SJSA1 (cell line): ENCODE data around the gene LAMA5. TPM values are rescaled to one million over a fixed set of nuclear protein-coding genes. Genes with fewer than 3 reads are reported as not detected.

Source experiments
- DNase-seq, 2 experiments: peaks; one replicate each; pipeline ENCODE4 v3.0.0-alpha.2; 2015 to 2020; ENCODE audit warnings: low spot score in 2 of 2, low read depth in 1 of 2
- H3K27ac ChIP-seq: fragments of 250-450 bp; sonication (Bioruptor Pico); 2 replicates; pipeline ENCODE4 v1.5.1; 2020; ENCODE audit warnings: mild to moderate bottlenecking, moderate library complexity
- H3K27me3 ChIP-seq: fragments of 250-450 bp; sonication (Bioruptor Pico); replicated peaks from 2 replicates; pipeline ENCODE4 v1.5.1; 2020; ENCODE audit warnings: mild to moderate bottlenecking, moderate library complexity
- H3K36me3 ChIP-seq: fragments of 250-450 bp; sonication (Bioruptor Pico); 2 replicates; pipeline ENCODE4 v1.5.1; 2020; ENCODE audit warnings: mild to moderate bottlenecking
- H3K4me1 ChIP-seq: fragments of 250-450 bp; sonication (Bioruptor Pico); replicated peaks from 2 replicates; pipeline ENCODE4 v1.6.1; 2021; ENCODE audit warnings: mild to moderate bottlenecking
- H3K4me3 ChIP-seq: fragments of 250-450 bp; sonication (Bioruptor Pico); 2 replicates; pipeline ENCODE4 v1.5.1; 2020; ENCODE audit warnings: mild to moderate bottlenecking
- H3K9me3 ChIP-seq: fragments of 250-450 bp; sonication (Bioruptor Pico); replicated peaks from 2 replicates; pipeline ENCODE4 v1.5.1; 2020; ENCODE audit warnings: mild to moderate bottlenecking
- total RNA-seq: library from RNA; depleted of rRNA; stranded (reverse); fragments of >200 nt; shearing (Covaris generic); gene quantifications from 2 replicates; pipeline ENCODE4 v1.2.3, GENCODE V29; 2014; rRNA removed

The LAMA5 gene
- 3.2 and 3.6 TPM in 2 replicates for total RNA-seq

DNA sequence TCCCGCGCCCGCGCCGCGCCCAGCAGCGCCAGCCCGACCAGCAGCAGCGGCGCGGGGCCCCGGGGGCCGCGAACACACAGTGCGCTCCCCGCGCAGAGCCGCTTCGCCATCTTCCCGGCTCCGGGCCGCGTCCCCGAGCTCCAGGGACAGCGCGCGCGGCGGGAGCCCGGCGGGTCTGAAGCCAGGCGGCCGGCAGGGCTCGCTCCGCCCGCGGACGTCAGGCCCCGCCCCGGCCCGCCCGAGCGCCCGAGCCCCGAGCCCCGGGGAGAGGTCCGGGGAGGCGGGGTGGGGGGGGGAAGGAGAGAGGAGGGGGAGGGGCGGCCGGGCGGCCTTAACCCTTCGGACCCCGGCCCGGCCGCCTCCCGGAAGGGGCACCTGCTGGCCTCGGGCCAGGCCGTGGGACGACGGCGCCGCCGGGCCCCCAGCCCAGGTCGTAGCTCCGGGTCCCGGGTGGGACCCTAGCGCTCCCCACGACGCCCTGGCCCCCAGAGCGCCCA, at the start of gene LAMA5:
LAMA5 (minus strand) TSS at position 177 of the 497 bp plus-strand sequence; CDS start at position 110, 67 bp downstream.
- DNase-seq, result no peak
- peak within 1 kb of the TSS; percentile 47 for H3K4me3 ChIP-seq
- H3K4me1 ChIP-seq, result peaks cover 78% of the 10 kb centered on the region
- H3K9me3 ChIP-seq, result no peaks in the 10 kb centered on the region
- H3K27me3 ChIP-seq, result peaks cover 27% of the 10 kb centered on the region
- H3K36me3 ChIP-seq, result no peaks in the 10 kb centered on the region
- no peak within 1 kb of the TSS for H3K27ac ChIP-seq

DNA sequence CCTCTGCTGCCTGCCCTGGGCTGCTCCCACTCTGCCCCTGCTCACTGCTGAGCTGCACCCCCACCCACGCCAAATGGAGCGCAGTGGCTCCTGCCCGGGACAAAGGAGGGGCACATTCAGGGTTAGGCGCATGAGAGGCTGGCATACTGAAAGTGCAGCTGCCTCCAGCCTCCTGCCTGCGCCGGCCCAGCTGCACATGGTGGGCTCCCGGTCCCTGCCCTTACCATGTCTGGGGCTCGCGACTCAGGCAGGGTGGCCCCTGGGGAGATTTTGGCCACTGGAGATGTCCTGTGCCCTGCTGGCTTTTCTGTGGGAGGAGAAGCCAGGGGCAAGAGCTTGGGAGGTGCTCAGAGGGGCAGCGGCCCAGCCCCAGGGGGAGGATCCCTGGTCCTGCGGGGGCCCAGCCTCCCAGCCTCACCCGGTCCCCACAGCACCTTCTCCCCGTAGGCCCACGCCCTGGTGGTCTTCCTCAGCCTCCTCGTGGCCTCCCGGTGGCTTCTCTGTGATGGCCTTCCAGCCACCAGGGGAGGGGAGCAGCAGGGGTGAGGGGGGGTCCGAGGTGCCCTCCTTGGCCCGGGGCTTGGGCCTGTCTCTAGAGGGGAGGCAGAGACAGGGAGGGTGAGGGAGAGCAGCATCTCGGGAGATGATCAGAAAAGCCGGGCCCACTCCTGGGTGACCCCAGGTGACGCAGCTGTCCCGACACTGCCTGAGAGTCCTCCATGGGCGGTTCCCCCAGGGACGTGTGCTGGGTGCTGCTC, 48.4 kb upstream of the LAMA5 start:
- no peaks in the 10 kb centered on the region for H3K9me3 ChIP-seq

DNA sequence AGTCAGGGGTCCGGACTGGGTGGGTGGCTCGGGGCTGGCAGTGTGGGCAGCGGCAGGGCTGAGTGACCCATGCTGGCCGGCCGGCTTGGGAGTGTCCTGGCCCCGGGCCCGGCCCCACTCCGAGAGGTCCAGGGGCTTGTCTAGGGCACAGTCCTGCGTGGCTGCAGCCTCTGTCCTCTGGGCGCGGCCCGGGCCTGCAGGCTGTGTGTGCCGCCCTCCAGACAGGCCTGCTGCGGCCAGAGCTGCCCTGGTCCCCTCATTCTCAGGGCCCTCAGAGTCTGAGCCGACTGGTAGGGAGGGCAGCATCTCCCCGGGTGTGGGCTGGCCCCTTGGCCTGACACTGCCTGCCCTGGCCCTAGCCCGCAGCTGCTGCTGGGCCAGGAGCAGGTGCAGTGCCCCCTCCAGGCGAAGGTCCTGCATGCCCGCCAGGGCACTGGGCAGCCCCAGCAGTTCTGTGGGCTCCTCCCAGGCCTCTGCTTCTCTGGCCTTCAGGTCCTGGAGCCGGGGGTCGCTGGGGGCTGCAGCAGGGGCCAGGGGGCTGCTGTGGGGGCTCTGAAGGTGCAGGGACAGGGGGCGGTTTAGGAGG, 46.9 kb upstream of the LAMA5 start:
- Histone ChIP-seq H3K9me3 (no peaks in the 10 kb centered on the region), H3K27me3 (peaks cover 37% of the 10 kb centered on the region), H3K36me3 (no peaks in the 10 kb centered on the region), H3K27ac (no peak overlapping the region), H3K4me3 (no peak overlapping the region), H3K4me1 (no peaks in the 10 kb centered on the region)
- DNase-seq, result no peak

More for the DNA sequence above, 48.4 kb upstream of the LAMA5 start:
- Histone ChIP-seq H3K4me1 (no peaks in the 10 kb centered on the region), H3K27me3 (peaks cover 49% of the 10 kb centered on the region), H3K27ac (no peak overlapping the region), H3K4me3 (no peak overlapping the region), H3K36me3 (no peaks in the 10 kb centered on the region)
- DNase-seq, result no peak

DNA sequence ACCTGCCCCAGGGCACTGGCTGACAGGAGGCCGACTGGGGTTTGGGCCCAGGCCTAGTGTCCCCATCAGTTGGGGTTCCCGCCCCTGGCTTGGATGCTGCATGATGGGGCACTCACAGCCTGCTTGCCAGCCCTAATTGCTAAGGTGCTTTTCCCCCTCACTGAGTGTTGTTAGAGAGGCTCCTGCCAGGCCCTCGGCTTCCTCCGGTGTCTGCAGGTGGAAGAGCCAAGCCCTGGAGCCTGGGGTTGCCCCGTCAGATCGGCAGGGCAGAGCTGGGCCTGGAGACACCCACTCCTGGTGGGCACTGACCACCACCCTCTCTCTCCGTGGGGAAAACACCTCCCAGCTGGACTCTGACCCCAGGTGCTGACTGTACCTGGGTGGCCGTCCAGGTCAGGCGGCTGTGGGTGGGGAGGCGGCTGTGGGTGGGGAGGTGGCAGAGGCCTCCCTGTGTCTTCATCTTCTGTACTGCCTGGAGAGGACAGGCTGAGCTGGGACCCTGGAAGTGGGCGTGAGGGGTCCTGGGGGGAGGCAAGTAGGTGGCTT, 46.0 kb upstream of the LAMA5 start:
- no peak for DNase-seq
- H3K36me3 ChIP-seq, result no peaks in the 10 kb centered on the region

GRCh38 chr20:62412194-62413024, 45.3 kb upstream of the LAMA5 start:
- Histone ChIP-seq H3K27ac (no peak overlapping the region), H3K4me3 (no peak overlapping the region), H3K9me3 (no peaks in the 10 kb centered on the region), H3K4me1 (peaks cover 5% of the 10 kb centered on the region), H3K27me3 (peaks cover 30% of the 10 kb centered on the region), H3K36me3 (no peaks in the 10 kb centered on the region)
- DNase-seq, result no peak

More for the DNA sequence above, 46.0 kb upstream of the LAMA5 start:
- Histone ChIP-seq H3K9me3 (no peaks in the 10 kb centered on the region), H3K27ac (no peak overlapping the region), H3K4me3 (no peak overlapping the region), H3K27me3 (peaks cover 31% of the 10 kb centered on the region), H3K4me1 (no peaks in the 10 kb centered on the region)

DNA sequence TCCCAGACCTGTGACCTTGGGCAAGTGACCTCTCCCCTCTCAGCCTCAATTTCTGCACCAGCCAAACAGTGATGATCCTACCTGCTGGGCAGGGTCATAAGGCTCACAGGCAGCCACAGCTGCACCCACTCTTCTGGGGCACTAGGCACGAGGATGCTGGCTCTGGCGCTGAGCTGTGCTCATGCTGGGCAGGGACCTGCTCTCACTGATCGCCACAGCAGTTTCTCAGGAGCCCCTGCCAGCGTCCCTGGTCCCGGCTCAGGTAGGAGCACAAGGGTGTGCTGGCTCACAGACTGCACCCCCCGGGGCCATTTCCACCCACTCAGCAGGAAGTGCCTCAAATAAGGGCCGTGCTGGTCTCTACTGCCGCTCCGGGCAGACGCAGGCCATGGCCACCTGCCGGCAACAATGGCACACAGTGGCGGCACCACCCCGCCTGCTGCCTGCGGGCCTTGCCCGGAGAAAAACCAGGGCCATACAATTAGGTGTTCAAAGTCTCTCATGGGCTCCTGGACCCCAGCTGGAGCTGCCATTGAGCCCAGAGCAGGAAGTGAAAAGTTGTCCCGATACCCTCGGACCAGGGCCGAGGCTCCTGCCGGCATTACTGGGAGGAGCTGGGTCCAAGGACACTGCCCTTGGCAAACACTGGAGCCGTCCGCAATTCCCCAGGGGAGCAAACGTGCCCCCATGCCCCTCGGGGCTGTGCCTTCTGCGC, 44.5 kb upstream of the LAMA5 start:
- Histone ChIP-seq H3K27me3 (peaks cover 28% of the 10 kb centered on the region), H3K36me3 (no peaks in the 10 kb centered on the region), H3K9me3 (no peaks in the 10 kb centered on the region), H3K27ac (no peak overlapping the region), H3K4me3 (no peak overlapping the region), H3K4me1 (peaks cover 8% of the 10 kb centered on the region)
- no peak for DNase-seq

DNA sequence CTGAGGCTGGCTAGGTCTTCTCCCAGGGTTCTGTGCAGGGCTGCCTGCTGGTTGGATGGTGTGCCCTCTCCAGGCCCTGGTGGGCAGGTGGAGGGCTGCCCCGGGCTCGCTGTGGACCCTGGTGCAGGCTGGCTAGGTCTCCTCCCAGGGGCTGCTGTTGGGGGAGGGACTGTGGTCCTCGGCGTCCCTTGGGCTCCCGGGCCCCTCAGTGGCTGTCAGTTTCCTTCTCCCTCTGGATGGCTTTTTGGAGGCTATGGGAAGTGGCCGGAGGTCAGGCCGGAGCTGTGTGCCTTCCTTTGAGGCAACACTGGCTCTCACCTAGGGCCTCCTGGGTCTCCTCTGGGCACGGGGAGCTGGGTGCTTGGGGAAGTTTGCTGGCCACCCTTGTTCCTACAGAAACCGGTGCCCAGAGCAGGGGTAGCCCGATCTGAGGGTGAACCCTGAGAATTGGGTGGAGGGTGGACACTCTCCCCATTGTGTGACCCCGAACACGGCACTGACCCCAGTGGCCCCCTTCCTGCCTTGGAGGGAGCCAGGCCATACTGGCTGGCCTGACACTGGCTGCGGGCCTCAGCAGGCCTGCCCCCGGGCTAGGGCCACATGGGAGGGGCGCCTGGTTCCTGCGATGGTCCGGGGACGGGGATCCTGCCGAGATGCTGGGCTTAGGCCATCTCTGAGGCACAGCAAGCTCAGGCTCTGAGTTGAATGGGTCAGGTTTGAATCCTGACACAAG, 43.8 kb upstream of the LAMA5 start:
- H3K27ac ChIP-seq, result no peak overlapping the region
- no peak for DNase-seq
- no peaks in the 10 kb centered on the region for H3K9me3 ChIP-seq
- H3K27me3 ChIP-seq, result peaks cover 27% of the 10 kb centered on the region
- H3K36me3 ChIP-seq, result no peaks in the 10 kb centered on the region
- H3K4me3 ChIP-seq, result no peak overlapping the region
- peaks cover 15% of the 10 kb centered on the region for H3K4me1 ChIP-seq

DNA sequence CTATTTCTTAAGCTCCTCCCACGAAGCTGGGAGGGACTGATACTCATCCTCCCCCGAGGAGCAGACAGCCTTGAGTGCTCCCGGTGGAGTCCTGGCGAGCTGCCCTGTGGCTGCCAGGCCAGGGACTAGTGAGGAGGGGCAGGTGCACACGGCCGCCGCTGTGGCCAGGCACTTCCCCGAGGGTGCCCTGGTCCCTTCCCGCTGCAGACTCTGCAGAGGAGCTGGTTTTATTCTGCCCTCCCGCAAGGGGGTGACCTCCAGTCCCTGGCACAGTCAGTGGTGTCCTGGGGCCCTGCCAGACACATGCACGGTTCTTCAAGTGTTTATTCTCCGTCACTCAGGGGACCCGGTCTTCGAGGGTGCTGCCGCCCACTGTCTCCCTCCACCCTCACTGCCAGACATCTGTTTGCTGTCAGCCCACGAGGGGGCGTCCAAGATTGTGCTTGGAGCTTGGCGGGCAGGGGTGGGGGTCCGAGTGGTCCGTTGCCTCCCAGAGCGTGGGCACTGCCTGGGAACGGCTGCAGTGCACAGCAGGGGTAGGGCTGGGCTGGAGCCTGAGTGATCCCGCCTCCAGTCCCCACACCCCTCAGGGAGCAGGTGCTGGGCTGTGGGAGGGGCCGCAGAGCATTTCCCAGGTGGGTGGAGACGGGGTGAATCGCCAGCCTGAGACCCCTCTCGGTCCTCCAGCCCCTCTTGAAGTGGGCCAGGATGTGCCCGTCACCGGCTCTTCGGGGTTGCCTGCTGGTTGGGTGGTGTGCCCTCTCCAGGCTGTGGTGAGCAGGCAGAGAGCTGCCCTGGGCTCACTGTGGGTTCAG, 43.0 kb upstream of the LAMA5 start:
- peaks cover 2% of the 10 kb centered on the region; the same call in 1 of the 2 replicates for H3K36me3 ChIP-seq
- no peak overlapping the region for H3K27ac ChIP-seq
- no peak for DNase-seq
- peaks cover 23% of the 10 kb centered on the region for H3K4me1 ChIP-seq
- H3K9me3 ChIP-seq, result no peaks in the 10 kb centered on the region
- peaks cover 21% of the 10 kb centered on the region for H3K27me3 ChIP-seq
- H3K4me3 ChIP-seq, result no peak overlapping the region

GRCh38 chr20:62409086-62409853, 42.2 kb upstream of the LAMA5 start:
- Histone ChIP-seq H3K4me1 (peaks cover 24% of the 10 kb centered on the region), H3K27ac (no peak overlapping the region), H3K27me3 (peaks cover 15% of the 10 kb centered on the region), H3K36me3 (peaks cover 6% of the 10 kb centered on the region; the same call in 1 of the 2 replicates), H3K4me3 (no peak overlapping the region), H3K9me3 (no peaks in the 10 kb centered on the region)
- no peak for DNase-seq

DNA sequence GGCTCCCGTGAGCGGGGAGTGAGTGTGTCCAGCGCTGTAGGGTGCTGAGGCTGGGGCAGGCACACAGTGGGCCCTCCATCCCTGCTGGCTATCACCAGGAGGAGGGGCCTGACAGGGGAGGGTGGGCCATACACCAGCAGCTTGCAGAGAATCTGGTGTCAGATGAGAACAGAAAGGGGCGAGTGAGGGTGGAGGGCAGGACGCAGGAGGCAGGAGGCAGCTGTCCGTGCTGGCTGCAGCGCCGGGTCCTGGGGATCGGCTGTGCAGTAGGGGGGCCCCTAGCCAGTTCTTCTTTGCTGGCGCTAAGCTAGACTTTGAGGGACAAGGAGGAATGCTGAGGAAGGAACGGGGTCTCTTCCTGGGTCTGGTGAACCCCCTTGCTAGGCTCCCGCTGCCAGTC, 41.5 kb upstream of the LAMA5 start:
- DNase-seq, result no peak
- no peak overlapping the region for H3K4me3 ChIP-seq
- no peak overlapping the region for H3K27ac ChIP-seq
- H3K9me3 ChIP-seq, result no peaks in the 10 kb centered on the region
- H3K27me3 ChIP-seq, result peaks cover 9% of the 10 kb centered on the region
- H3K4me1 ChIP-seq, result peaks cover 24% of the 10 kb centered on the region
- peaks cover 6% of the 10 kb centered on the region; the same call in 1 of the 2 replicates for H3K36me3 ChIP-seq

DNA sequence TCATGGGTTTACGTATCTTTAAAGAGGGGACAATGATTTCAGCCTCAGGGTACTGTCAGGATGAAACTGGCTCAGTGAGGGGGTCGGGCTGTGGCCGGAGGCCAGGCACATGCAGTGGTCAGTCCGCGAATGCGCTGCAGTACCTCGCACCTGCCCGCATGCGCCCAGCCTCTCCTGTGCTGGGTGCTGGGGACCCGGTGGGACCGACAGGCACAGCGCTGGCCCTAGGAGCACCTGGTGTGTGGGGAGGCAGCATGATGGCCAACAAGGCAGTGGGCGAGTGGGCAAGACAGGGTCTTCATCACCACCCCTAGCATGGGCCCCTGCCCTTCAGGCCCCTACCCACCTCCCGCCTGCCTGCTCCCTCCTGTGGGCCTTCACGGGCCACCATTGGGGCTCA, 40.9 kb upstream of the LAMA5 start:
- Histone ChIP-seq H3K4me1 (peaks cover 24% of the 10 kb centered on the region), H3K27me3 (peaks cover 9% of the 10 kb centered on the region; the same call in 1 of the 2 replicates), H3K36me3 (peaks cover 6% of the 10 kb centered on the region; the same call in 1 of the 2 replicates), H3K9me3 (no peaks in the 10 kb centered on the region), H3K4me3 (no peak overlapping the region), H3K27ac (no peak overlapping the region)
- no peak for DNase-seq
